ENCODE results near the gene TUBB2B. TPM values are rescaled to one million over a fixed set of nuclear protein-coding genes. Genes with fewer than 3 reads are reported as not detected.

The TUBB2B gene
- total and polyA plus RNA-seq, 10 of the 15 experiments (the other 5 are each of a cell fraction or from before 2014, with no cell fraction given) = 2.6 to 75.2 (median 21.2) TPM

GRCh38 chr6:3258201-3258600, 30.7 kb upstream of the TUBB2B start (continued):
- TF ChIP-seq PML (IDR thresholded peaks at IDR 0.05; ENCODE audit: low read length) (no peak), IRF4 (IDR thresholded peaks at IDR 0.05; ENCODE audit: low read depth, low read length) (no peak), GATAD2B (conservative IDR thresholded peaks at IDR 0.05; ENCODE audit: low read depth) (no peak), POLR2AphosphoS2 (IDR thresholded peaks at IDR 0.05; ENCODE audit: low read depth, low read length) (no peak), BMI1 (IDR thresholded peaks at IDR 0.05; ENCODE audit: borderline replicate concordance) (no peak), SREBF1 (IDR thresholded peaks at IDR 0.05; ENCODE audit: low read length) (no peak), SPI1 (IDR thresholded peaks at IDR 0.05; ENCODE audit: borderline replicate concordance, insufficient read depth, low read depth, low read length) (no peak), NFYA (IDR thresholded peaks at IDR 0.05; ENCODE audit: borderline replicate concordance, low read depth, low read length) (no peak), RCOR1 (conservative IDR thresholded peaks at IDR 0.05; ENCODE audit: low read depth, low read length) (no peak)
- TF ChIP-seq, protein P1, sequence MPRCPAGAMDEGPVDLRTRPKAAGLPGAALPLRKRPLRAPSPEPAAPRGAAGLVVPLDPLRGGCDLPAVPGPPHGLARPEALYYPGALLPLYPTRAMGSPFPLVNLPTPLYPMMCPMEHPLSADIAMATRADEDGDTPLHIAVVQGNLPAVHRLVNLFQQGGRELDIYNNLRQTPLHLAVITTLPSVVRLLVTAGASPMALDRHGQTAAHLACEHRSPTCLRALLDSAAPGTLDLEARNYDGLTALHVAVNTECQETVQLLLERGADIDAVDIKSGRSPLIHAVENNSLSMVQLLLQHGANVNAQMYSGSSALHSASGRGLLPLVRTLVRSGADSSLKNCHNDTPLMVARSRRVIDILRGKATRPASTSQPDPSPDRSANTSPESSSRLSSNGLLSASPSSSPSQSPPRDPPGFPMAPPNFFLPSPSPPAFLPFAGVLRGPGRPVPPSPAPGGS (IDR thresholded peaks at IDR 0.05; ENCODE audit: borderline replicate concordance, insufficient read depth, low read depth, low read length, poor library complexity, severe bottlenecking) = no peak

DNA sequence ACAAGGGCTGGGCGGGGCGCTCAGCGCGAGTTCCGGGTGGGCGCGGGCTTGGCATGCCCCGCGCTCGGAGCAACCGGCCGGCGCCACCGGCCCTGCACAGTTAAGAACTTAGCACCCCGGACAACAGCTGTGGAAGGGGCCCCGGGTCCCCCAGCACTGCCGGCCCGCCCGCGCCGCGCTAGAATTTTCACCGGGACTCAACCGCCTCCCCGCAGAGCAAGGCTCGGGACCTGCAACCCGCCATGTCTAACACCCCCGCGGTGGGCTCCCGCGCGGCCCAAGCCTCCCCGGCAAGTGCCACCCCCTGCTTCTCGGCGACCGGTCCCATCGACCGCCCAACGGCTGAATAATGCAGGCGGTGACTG, 26.1 kb upstream of the TUBB2B start:
- no peaks in the 10 kb centered on the region for H3K9me3 ChIP-seq (replicated peaks; ENCODE audit: control insufficient read depth, insufficient read depth, low read length)
- intact Hi-C loops (cut with micrococcal nuclease; ENCODE audit: unreplicated experiment) (loop anchor here (5.0 kb wide), 1 partner anchor 256 kb away; the partner anchor contains the start of gene NQO2), in situ Hi-C loops (cut with MboI) (loop anchor here (5.0 kb wide), 1 partner anchor 126 kb away; no protein-coding TSS in a partner anchor)
- WGBS (ENCODE audit: insufficient coverage, insufficient replicate concordance, low lambda C conversion rate, missing lambda C conversion rate) = 96% methylated on average over 26 of the region's 40 CpGs
- ATAC-seq (no peak), DNase-seq (ENCODE audit: low read depth, low spot score) (no peak), FAIRE-seq (no peak)
- H3K27ac ChIP-seq (ENCODE audit: control insufficient read depth, insufficient read depth) = no peak overlapping the region
- BruUV-seq (replicated peaks) = no TSS peak
- no peak overlapping the region for H3K9ac ChIP-seq (ENCODE audit: control insufficient read depth, insufficient read depth, low read length)
- ChIA-PET RAD21 (ENCODE audit: unreplicated experiment) (no interaction called here), CTCF (interaction anchor here (2.2 kb wide), 1 partner anchor 96 kb away, joined by 5 read pairs; the partner anchor contains the start of gene TUBB2A), SMC1A (ENCODE audit: uncharacterized antibody, unreplicated experiment) (interaction anchor here (1.3 kb wide), 1 partner anchor 41 kb away, joined by 3 read pairs; no protein-coding TSS in a partner anchor), POLR2A (interaction anchor here (0.6 kb wide), 1 partner anchor 131 kb away, joined by 3 read pairs; no protein-coding TSS in a partner anchor)
- H3K4me1 ChIP-seq (ENCODE audit: control insufficient read depth, insufficient read depth, low read length) = no peaks in the 10 kb centered on the region
- peaks cover 0 to 1% of the 10 kb centered on the region in 2 experiments; a peak in 2 of 4 replicates for H3K27me3 ChIP-seq (replicated peaks in 1 of 2; ENCODE audit: control insufficient read depth in 2 of 2, insufficient read depth in 2 of 2, low read length in 1 of 2)
- no peaks in the 10 kb centered on the region for H3K36me3 ChIP-seq (ENCODE audit: control insufficient read depth in 2 of 2, insufficient read depth in 2 of 2, low read length in 1 of 2)
- no peaks in the 10 kb centered on the region for H3K79me2 ChIP-seq (ENCODE audit: control insufficient read depth, insufficient read depth, low read length)
- no peaks in the 10 kb centered on the region for H4K20me1 ChIP-seq (ENCODE audit: control insufficient read depth, insufficient read depth)
- no peak overlapping the region for H3K4me3 ChIP-seq
- no peak overlapping the region for H2AFZ ChIP-seq (ENCODE audit: control insufficient read depth, low read depth, low read length)
- H3K4me2 ChIP-seq (ENCODE audit: control insufficient read depth, insufficient read depth) = no peak overlapping the region
- TF ChIP-seq, protein P2, sequence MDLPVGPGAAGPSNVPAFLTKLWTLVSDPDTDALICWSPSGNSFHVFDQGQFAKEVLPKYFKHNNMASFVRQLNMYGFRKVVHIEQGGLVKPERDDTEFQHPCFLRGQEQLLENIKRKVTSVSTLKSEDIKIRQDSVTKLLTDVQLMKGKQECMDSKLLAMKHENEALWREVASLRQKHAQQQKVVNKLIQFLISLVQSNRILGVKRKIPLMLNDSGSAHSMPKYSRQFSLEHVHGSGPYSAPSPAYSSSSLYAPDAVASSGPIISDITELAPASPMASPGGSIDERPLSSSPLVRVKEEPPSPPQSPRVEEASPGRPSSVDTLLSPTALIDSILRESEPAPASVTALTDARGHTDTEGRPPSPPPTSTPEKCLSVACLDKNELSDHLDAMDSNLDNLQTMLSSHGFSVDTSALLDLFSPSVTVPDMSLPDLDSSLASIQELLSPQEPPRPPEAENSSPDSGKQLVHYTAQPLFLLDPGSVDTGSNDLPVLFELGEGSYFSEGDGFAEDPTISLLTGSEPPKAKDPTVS (IDR thresholded peaks at IDR 0.05; ENCODE audit: low read depth, low read length) = no peak
- TF ChIP-seq ZNF207 (IDR thresholded peaks at IDR 0.05; ENCODE audit: borderline replicate concordance) (no peak), SREBF1 (IDR thresholded peaks at IDR 0.05; ENCODE audit: low read length) (no peak), EZH2 (IDR thresholded peaks at IDR 0.05; ENCODE audit: borderline replicate concordance, control insufficient read depth, low read depth, low read length) (no peak), PAX5 (IDR thresholded peaks at IDR 0.05; ENCODE audit: borderline replicate concordance, low read depth, low read length) (no peak), STAT3 (IDR thresholded peaks at IDR 0.05; ENCODE audit: low read depth, low read length) (no peak), IKZF1 (conservative IDR thresholded peaks at IDR 0.05) (no peak)
- TF ChIP-seq, protein P1 (IDR thresholded peaks at IDR 0.05; ENCODE audit: borderline replicate concordance, insufficient read depth, low read depth, low read length, poor library complexity, severe bottlenecking) = no peak

Measured in GM12878 (cell line).